GM21360 (cell line): Measurements from ENCODE around the gene DISP2.

Experiments used
- ATAC-seq: cut with Tn5 transposase; IDR thresholded peaks from one replicate; pipeline ENCODE4 v1.9.1; 2021; ENCODE audit warnings: mild to moderate bottlenecking, moderate library complexity; ENCODE audit not compliant: unreplicated experiment

The DISP2 gene

GRCh38 chr15:40357723-40358470 is at the start of gene DISP2:
Gene DISP2, plus strand, starts transcription at chr15:40358219. Its CDS starts 103 bp downstream, at chr15:40358322.
- peak; percentile 77 for ATAC-seq

- ATAC-seq, result no peak
Measured at GRCh38 chr15:40309344-40309862, 48.6 kb upstream of the DISP2 start.

GRCh38 chr15:40310001-40310959 is 47.7 kb upstream of the DISP2 start:
- ATAC-seq, result no peak

- no peak for ATAC-seq
Measured at GRCh38 chr15:40310993-40311392, 47.0 kb upstream of the DISP2 start.

GRCh38 chr15:40312370-40313158 is 45.5 kb upstream of the DISP2 start:
- ATAC-seq, result no peak

GRCh38 chr15:40313531-40314398 is 44.3 kb upstream of the DISP2 start:
- ATAC-seq, result no peak

- no peak for ATAC-seq
Measured at GRCh38 chr15:40314723-40315276, 43.2 kb upstream of the DISP2 start.

GRCh38 chr15:40316931-40317330 is 41.1 kb upstream of the DISP2 start:
- no peak for ATAC-seq

GRCh38 chr15:40317580-40317979 is 40.4 kb upstream of the DISP2 start:
- no peak for ATAC-seq

GRCh38 chr15:40320409-40320808 is 37.6 kb upstream of the DISP2 start:
- ATAC-seq, result no peak

- ATAC-seq, result no peak
Measured at GRCh38 chr15:40320931-40321371, 37.1 kb upstream of the DISP2 start.

GRCh38 chr15:40322531-40323238 is 35.3 kb upstream of the DISP2 start:
- ATAC-seq, result no peak

GRCh38 chr15:40323239-40323952 is 34.6 kb upstream of the DISP2 start, which contains the start of gene INAFM2:
Gene INAFM2, plus strand, starts transcription at chr15:40323692. Its CDS starts 364 bp downstream, at chr15:40324056.
- peak; percentile 89 for ATAC-seq

- peak; percentile 11 for ATAC-seq
Measured at GRCh38 chr15:40323953-40324937, 33.8 kb upstream of the DISP2 start.

- ATAC-seq, result no peak
Measured at GRCh38 chr15:40325188-40325587, 32.8 kb upstream of the DISP2 start.

GRCh38 chr15:40325700-40326099 is 32.3 kb upstream of the DISP2 start:
- no peak for ATAC-seq

- no peak for ATAC-seq
Measured at GRCh38 chr15:40327457-40327856, 30.6 kb upstream of the DISP2 start.
